H1 (cell line): Measurements from ENCODE around the gene EEPD1. TPM values are rescaled to one million over a fixed set of nuclear protein-coding genes. Genes with fewer than 3 reads are reported as not detected.
A peak's percentile ranks its signal among the peaks of the same experiment; 100 is the strongest.

ENCODE experiments used
- CTCF ChIA-PET: fragments of 300-600 bp; sonication (Branson Sonifier 250); formaldehyde crosslinking; loops from one replicate; lab custom pipeline; 2021; ENCODE audit not compliant: partially characterized antibody; lab: Charles Lee
- POLR2A ChIA-PET: fragments of 300-600 bp; sonication (Branson Sonifier 250); formaldehyde crosslinking; loops from one replicate; lab custom pipeline; 2021; ENCODE audit warnings: inconsistent platforms; ENCODE audit not compliant: partially characterized antibody; lab: Charles Lee
- DNase-seq, 2 experiments: peaks; one replicate each; pipeline versions ENCODE4 v3.0.0 to v3.0.0-alpha.2; 2010 to 2022; ENCODE audit warnings: low spot score in 2 of 2, low read depth in 1 of 2, mixed read lengths in 1 of 2
- FAIRE-seq: peaks from 2 replicates; lab custom pipeline; 2011; peaks lifted over from hg19 to GRCh38; lab: Jason Lieb, UNC
- H2AFZ ChIP-seq: 2 replicates; pipeline ENCODE4 v1.8.1; 2012; ENCODE audit warnings: low read length, inconsistent platforms
- H2AK5ac ChIP-seq: 2 replicates; pipeline ENCODE4 v1.6.1; 2013; ENCODE audit warnings: low read depth, low read length
- H2BK120ac ChIP-seq: replicated peaks from 2 replicates; pipeline ENCODE3; 2013; ENCODE audit warnings: low read depth, low read length, inconsistent platforms
- H2BK12ac ChIP-seq: 2 replicates; pipeline ENCODE4 v1.6.1; 2013; ENCODE audit warnings: low read depth, low read length
- H2BK15ac ChIP-seq: 2 replicates; pipeline ENCODE4 v1.6.1; 2013; ENCODE audit warnings: low read length
- H2BK20ac ChIP-seq: 2 replicates; pipeline ENCODE4 v1.6.1; 2013; ENCODE audit warnings: low read length
- H2BK5ac ChIP-seq: 2 replicates; pipeline ENCODE4 v1.6.1; 2013; ENCODE audit warnings: low read depth, low read length
- H3K14ac ChIP-seq: 2 replicates; pipeline ENCODE4 v1.6.1; 2013; ENCODE audit warnings: inconsistent platforms; ENCODE audit not compliant: insufficient read length
- H3K18ac ChIP-seq: 2 replicates; pipeline ENCODE4 v1.6.1; 2013; ENCODE audit warnings: low read length; ENCODE audit errors: extremely low read depth
- H3K23ac ChIP-seq: 2 replicates; pipeline ENCODE4 v1.6.1; 2013; ENCODE audit warnings: inconsistent platforms; ENCODE audit not compliant: insufficient read length
- H3K23me2 ChIP-seq: 2 replicates; pipeline ENCODE4 v1.6.1; 2013; ENCODE audit warnings: low read depth, low read length
- H3K27ac ChIP-seq: 2 replicates; pipeline ENCODE4 v1.6.1; 2011; ENCODE audit warnings: low read depth, low read length, inconsistent platforms
- H3K27me3 ChIP-seq, 4 experiments: replicated peaks in 1 of 4; 1 replicate in 1 of 4; 2 replicates in 3 of 4; pipeline versions ENCODE4 v1.6.1 to v1.8.1; 2011 to 2013; ENCODE audit warnings: low read length in 3 of 4, mild to moderate bottlenecking in 3 of 4, inconsistent platforms in 2 of 4, mixed read lengths in 2 of 4, moderate library complexity in 1 of 4; ENCODE audit not compliant: control insufficient read depth in 3 of 4, insufficient read depth in 3 of 4; ENCODE audit errors: extremely low read depth in 1 of 4
- H3K36me3 ChIP-seq, 4 experiments: 2 replicates each; pipeline versions ENCODE4 v1.6.1 to v1.8.1; 2011 to 2013; ENCODE audit warnings: mild to moderate bottlenecking in 4 of 4, low read length in 3 of 4, moderate library complexity in 2 of 4, control low read depth in 1 of 4, inconsistent platforms in 1 of 4; ENCODE audit not compliant: insufficient read depth in 4 of 4, control insufficient read depth in 2 of 4
- H3K4ac ChIP-seq: replicated peaks from 2 replicates; pipeline ENCODE3; 2013; ENCODE audit warnings: low read length, low read depth, mixed read lengths, inconsistent platforms; ENCODE audit not compliant: insufficient read length
- H3K4me1 ChIP-seq, 4 experiments: replicated peaks in 1 of 4; 1 replicate in 1 of 4; 2 replicates in 3 of 4; pipeline versions ENCODE4 v1.6.1 to v1.8.1; 2011 to 2013; ENCODE audit warnings: low read length in 3 of 4, inconsistent platforms in 2 of 4, mixed read lengths in 1 of 4; ENCODE audit not compliant: insufficient read depth in 4 of 4, control insufficient read depth in 3 of 4
- H3K4me2 ChIP-seq, 2 experiments: 2 replicates each; pipeline versions ENCODE4 v1.6.1 to v1.8.1; 2011 to 2013; ENCODE audit warnings: low read depth in 2 of 2, low read length in 2 of 2, control low read depth in 1 of 2, inconsistent platforms in 1 of 2, mild to moderate bottlenecking in 1 of 2; ENCODE audit not compliant: insufficient read depth in 1 of 2
- H3K4me3 ChIP-seq, 4 experiments: fragments of 200-600, 300-600 bp in 1 of 4; sonication (generic), shearing (Covaris generic), sonication (Bioruptor Twin) in 1 of 4; 2 replicates each; pipeline versions ENCODE4 v1.5.1 to v1.8.1; 2011 to 2016; ENCODE audit warnings: low read length in 4 of 4, low read depth in 3 of 4, control low read depth in 2 of 4, inconsistent platforms in 2 of 4, mild to moderate bottlenecking in 2 of 4, mixed read lengths in 1 of 4, moderate library complexity in 1 of 4; ENCODE audit not compliant: insufficient read depth in 2 of 4; ENCODE audit errors: extremely low read depth in 1 of 4
- H3K56ac ChIP-seq: replicated peaks from 2 replicates; pipeline ENCODE3; 2013; ENCODE audit warnings: low read depth, mild to moderate bottlenecking, mixed read lengths, low read length, inconsistent platforms; ENCODE audit not compliant: insufficient read length
- H3K79me1 ChIP-seq: 2 replicates; pipeline ENCODE4 v1.6.1; 2013; ENCODE audit warnings: low read depth, low read length, control low read depth
- H3K79me2 ChIP-seq, 2 experiments: 2 replicates each; pipeline versions ENCODE4 v1.6.1 to v1.8.1; 2012 to 2013; ENCODE audit warnings: low read length in 2 of 2, mild to moderate bottlenecking in 2 of 2, inconsistent platforms in 1 of 2; ENCODE audit not compliant: insufficient read depth in 2 of 2, control insufficient read depth in 1 of 2
- H3K9ac ChIP-seq, 4 experiments: replicated peaks in 1 of 4; 1 replicate in 1 of 4; 2 replicates in 3 of 4; pipeline versions ENCODE4 v1.6.1 to v1.8.1; 2011 to 2013; ENCODE audit warnings: low read depth in 3 of 4, low read length in 3 of 4, control low read depth in 2 of 4, mild to moderate bottlenecking in 2 of 4, moderate library complexity in 2 of 4, inconsistent platforms in 1 of 4; ENCODE audit errors: extremely low read depth in 1 of 4
- H3K9me3 ChIP-seq, 2 experiments: 2 replicates each; pipeline versions ENCODE4 v1.6.1 to v1.8.1; 2012 to 2013; ENCODE audit warnings: mild to moderate bottlenecking in 2 of 2, moderate library complexity in 2 of 2, control low read depth in 1 of 2, inconsistent platforms in 1 of 2, low read depth in 1 of 2, low read length in 1 of 2, mixed read lengths in 1 of 2; ENCODE audit not compliant: insufficient read depth in 2 of 2
- H4K20me1 ChIP-seq, 2 experiments: replicated peaks in 1 of 2; 2 replicates each; pipeline versions ENCODE3 to v1.8.1; 2011 to 2013; ENCODE audit warnings: inconsistent platforms in 2 of 2, low read length in 2 of 2, mild to moderate bottlenecking in 1 of 2; ENCODE audit not compliant: insufficient read depth in 2 of 2, control insufficient read depth in 1 of 2
- H4K5ac ChIP-seq: 2 replicates; pipeline ENCODE4 v1.6.1; 2013; ENCODE audit warnings: low read length, low read depth, mixed read lengths, inconsistent platforms; ENCODE audit not compliant: insufficient read length
- H4K8ac ChIP-seq: 2 replicates; pipeline ENCODE4 v1.8.0; 2013; ENCODE audit warnings: mild to moderate bottlenecking, moderate library complexity, low read length, inconsistent platforms; ENCODE audit not compliant: insufficient read depth; ENCODE audit errors: extremely low read depth
- H4K91ac ChIP-seq: replicated peaks from 2 replicates; pipeline ENCODE3; 2013; ENCODE audit warnings: low read length, mixed read lengths, inconsistent platforms; ENCODE audit not compliant: insufficient read length
- CBX5 ChIP-seq: fragments of 300-800, 300-1000 bp; sonication (generic); IDR thresholded peaks from 2 replicates; pipeline ENCODE4 v1.7.1; 2016; ENCODE audit warnings: antibody characterized with exemption, low read length, low read depth
- CTCF ChIP-seq, 3 experiments: IDR thresholded peaks; 1 replicate in 2 of 3; 2 replicates in 1 of 3; pipeline versions ENCODE4 v1.5.1 to v1.6.1; 2011; ENCODE audit warnings: low read length in 3 of 3, mild to moderate bottlenecking in 3 of 3, inconsistent platforms in 2 of 3, low read depth in 1 of 3, moderate library complexity in 1 of 3; ENCODE audit not compliant: insufficient read depth in 1 of 3; ENCODE audit errors: control extremely low read depth in 1 of 3
- EP300 ChIP-seq, 2 experiments: IDR thresholded peaks; 1 replicate in 1 of 2; 2 replicates in 1 of 2; pipeline ENCODE4 v1.6.1; 2011 to 2012; ENCODE audit warnings: low read depth in 2 of 2, low read length in 2 of 2, mild to moderate bottlenecking in 2 of 2, borderline replicate concordance in 1 of 2, inconsistent platforms in 1 of 2, moderate library complexity in 1 of 2
- JUN ChIP-seq: IDR thresholded peaks from 2 replicates; pipeline ENCODE4 v1.6.1; 2011; ENCODE audit warnings: low read depth, mild to moderate bottlenecking, improper control_type of control experiment, low read length
- SIN3A ChIP-seq, 2 experiments: IDR thresholded peaks in 1 of 2; conservative IDR thresholded peaks in 1 of 2; 2 replicates each; pipeline ENCODE4 v1.6.1; 2011 to 2012; ENCODE audit warnings: low read length in 2 of 2, improper control_type of control experiment in 1 of 2, low read depth in 1 of 2, mild to moderate bottlenecking in 1 of 2
- SIRT6 ChIP-seq: IDR thresholded peaks from one replicate; pipeline ENCODE4 v1.7.1; 2012; ENCODE audit warnings: low read length, inconsistent platforms
- SP4 ChIP-seq: IDR thresholded peaks from 2 replicates; pipeline ENCODE4 v1.6.1; 2012; ENCODE audit warnings: low read length, inconsistent platforms
- TAF7 ChIP-seq: optimal IDR thresholded peaks from 2 replicates; pipeline ENCODE3; 2011; ENCODE audit warnings: low read depth, mild to moderate bottlenecking, inconsistent platforms, low read length, moderate library complexity, borderline replicate concordance
- TCF12 ChIP-seq: IDR thresholded peaks from 2 replicates; pipeline ENCODE4 v1.6.1; 2011; ENCODE audit warnings: low read depth, mild to moderate bottlenecking, low read length
- whole genome bisulfite sequencing, 2 experiments: shearing (Covaris generic) in 1 of 2; methylation state at CpG; one replicate each; pipeline versions ENCODE4 v1.1.6 to v1.1.7; 2013 to 2015; ENCODE audit warnings: low lambda C conversion rate in 2 of 2, mixed read lengths in 2 of 2, inconsistent platforms in 1 of 2, low coverage in 1 of 2, missing lambda C conversion rate in 1 of 2; ENCODE audit not compliant: insufficient replicate concordance in 2 of 2, insufficient coverage in 1 of 2, insufficient read length in 1 of 2; ENCODE audit errors: extremely low coverage in 1 of 2, missing lambda C conversion rate in 1 of 2; 5-methylcytosine and 5-hydroxymethylcytosine counted together
- polyA plus RNA-seq, 7 experiments: library from polyadenylated mRNA; depleted of rRNA in 3 of 7; stranded (reverse) in 5 of 7; unstranded in 2 of 7; fragments of >200 nt in 5 of 7; fragments of 200-250 nt in 2 of 7; gene quantifications; 1 replicate in 5 of 7; 2 replicates in 1 of 7; 4 replicates in 1 of 7; pipeline versions ENCODE4 v1.2.1 to v1.2.3, GENCODE V29; 2011 to 2013; ENCODE audit warnings: missing spikeins in 2 of 7, mixed read lengths in 2 of 7
- total RNA-seq: library from RNA; stranded (reverse); fragmentation: NEBNext Ultra II Directional; extraction: Animal tissue kit (Norgen Biotek cat#: 25700); gene quantifications from 2 replicates; pipeline ENCODE4 v1.2.1, GENCODE V29; 2021

Gene EEPD1
- total and polyA plus RNA-seq, 2 of the 8 experiments (the other 6 are each of a cell fraction or from before 2014, with no cell fraction given), result 3.1 to 7.8 TPM

DNA sequence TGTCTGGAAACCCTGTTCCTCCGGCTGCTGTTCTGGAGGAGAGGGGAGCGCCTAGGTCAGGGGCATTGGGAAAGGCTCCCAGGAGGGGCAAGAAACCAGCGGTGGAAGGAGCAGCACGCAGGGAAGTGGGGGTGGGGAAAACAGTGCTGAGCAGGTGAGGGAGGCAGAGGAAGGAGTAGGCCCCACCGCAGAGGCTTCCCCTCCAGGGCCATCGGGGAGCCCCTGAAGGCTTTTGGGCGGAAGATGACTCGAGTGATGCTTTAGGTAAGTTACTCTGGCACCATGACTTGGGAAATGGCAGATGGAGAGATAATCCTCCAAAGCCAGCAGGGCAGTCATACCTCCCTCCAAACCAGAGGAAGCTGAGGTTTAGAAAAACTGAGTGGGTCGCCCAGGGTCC lies 130.1 kb downstream of the EEPD1 start:
- no peak overlapping the region for H3K14ac ChIP-seq
- peak overlapping the region; percentile 23 for H4K5ac ChIP-seq
- H2BK15ac ChIP-seq, result 0 out of 2 replicates have a peak overlapping the region, but pooled peaks have one; percentile 8
- no peaks in the 10 kb centered on the region for H3K79me2 ChIP-seq
- no peaks in the 10 kb centered on the region for H3K9me3 ChIP-seq
- H2BK20ac ChIP-seq, result no peak overlapping the region
- H2AFZ ChIP-seq, result no peak overlapping the region
- no peak overlapping the region; the same call in 1 of the 2 replicates for H3K18ac ChIP-seq
- 70% methylated on average over 9 of the region's 9 CpGs; no CpG with 5 or more reads in 1 of the 2 experiments for WGBS, 2 experiments
- H2AK5ac ChIP-seq, result no peak overlapping the region
- H2BK12ac ChIP-seq, result peak overlapping the region; percentile 30; the same call in 1 of the 2 replicates
- H3K56ac ChIP-seq, result no peak overlapping the region
- H4K20me1 ChIP-seq, result no peaks in the 10 kb centered on the region
- no peak overlapping the region for H3K23ac ChIP-seq
- H3K23me2 ChIP-seq, result no peaks in the 10 kb centered on the region
- H3K27ac ChIP-seq, result no peak overlapping the region
- peak overlapping the region; percentile 51 for H3K4ac ChIP-seq
- H4K91ac ChIP-seq, result peak overlapping the region; percentile 67
- peak overlapping the region; percentile 38 for H2BK120ac ChIP-seq
- H3K4me2 ChIP-seq, result no peak overlapping the region
- no peak overlapping the region for H4K8ac ChIP-seq
- CTCF ChIA-PET, result interaction anchor here (0.8 to 7.6 kb wide), 8 partner anchors 7 to 262 kb away, joined by 3 to 36 read pairs (median 7); no protein-coding TSS in a partner anchor
- H3K79me1 ChIP-seq, result no peaks in the 10 kb centered on the region
- H3K27me3 ChIP-seq, result no peaks in the 10 kb centered on the region
- FAIRE-seq (no peak), DNase-seq (no peak)
- no peak overlapping the region for H3K4me3 ChIP-seq
- POLR2A ChIA-PET, result no interaction called here
- H3K4me1 ChIP-seq, result peaks cover 22 to 55% (median 40%) of the 10 kb centered on the region in 4 experiments
- H3K9ac ChIP-seq, result no peak overlapping the region
- TF ChIP-seq TCF12 (no peak), SIRT6 (no peak), TAF7 (no peak), JUN (no peak), SIN3A (conservative IDR thresholded peaks at IDR 0.05 in 1 of 2, IDR thresholded peaks at IDR 0.05 in 1 of 2; ENCODE audit: low read depth in 1 of 2, low read length in 2 of 2) (no peak), CTCF (IDR thresholded peaks at IDR 0.05; ENCODE audit: control extremely low read depth in 1 of 3, insufficient read depth in 1 of 3, low read depth in 1 of 3, low read length in 3 of 3) (no peak), EP300 (IDR thresholded peaks at IDR 0.05; ENCODE audit: borderline replicate concordance in 1 of 2, low read depth in 2 of 2, low read length in 2 of 2) (no peak), SP4 (no peak), CBX5 (no peak)
- peak overlapping the region; percentile 48; the same call in 1 of the 2 replicates for H2BK5ac ChIP-seq
- no peaks in the 10 kb centered on the region for H3K36me3 ChIP-seq
